Stromal cell of bone marrow (primary cell): Measurements from ENCODE around the gene PTGS2.

Source experiments
- DNase-seq: peaks from one replicate; pipeline ENCODE4 v3.0.0-alpha.2; 2012; ENCODE audit warnings: low read depth

The PTGS2 gene

DNA sequence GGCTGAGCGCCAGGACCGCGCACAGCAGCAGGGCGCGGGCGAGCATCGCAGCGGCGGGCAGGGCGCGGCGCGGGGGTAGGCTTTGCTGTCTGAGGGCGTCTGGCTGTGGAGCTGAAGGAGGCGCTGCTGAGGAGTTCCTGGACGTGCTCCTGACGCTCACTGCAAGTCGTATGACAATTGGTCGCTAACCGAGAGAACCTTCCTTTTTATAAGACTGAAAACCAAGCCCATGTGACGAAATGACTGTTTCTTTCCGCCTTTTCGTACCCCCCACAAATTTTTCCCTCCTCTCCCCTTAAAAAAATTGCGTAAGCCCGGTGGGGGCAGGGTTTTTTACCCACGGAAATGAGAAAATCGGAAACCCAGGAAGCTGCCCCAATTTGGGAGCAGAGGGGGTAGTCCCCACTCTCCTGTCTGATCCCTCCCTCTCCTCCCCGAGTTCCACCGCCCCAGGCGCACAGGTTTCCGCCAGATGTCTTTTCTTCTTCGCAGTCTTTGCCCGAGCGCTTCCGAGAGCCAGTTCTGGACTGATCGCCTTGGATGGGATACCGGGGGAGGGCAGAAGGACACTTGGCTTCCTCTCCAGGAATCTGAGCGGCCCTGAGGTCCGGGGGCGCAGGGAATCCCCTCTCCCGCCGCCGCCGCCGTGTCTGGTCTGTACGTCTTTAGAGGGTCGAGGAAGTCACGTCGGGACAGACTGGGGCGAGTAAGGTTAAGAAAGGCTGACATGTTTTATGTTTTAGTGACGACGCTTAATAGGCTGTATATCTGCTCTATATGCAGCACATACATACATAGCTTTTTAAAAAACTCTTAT lies at the start of gene PTGS2:
PTGS2 (minus strand) TSS at position 179 of the 817 bp plus-strand sequence; CDS start at position 46, 133 bp downstream.
- DNase-seq, result peak; percentile 94

DNA sequence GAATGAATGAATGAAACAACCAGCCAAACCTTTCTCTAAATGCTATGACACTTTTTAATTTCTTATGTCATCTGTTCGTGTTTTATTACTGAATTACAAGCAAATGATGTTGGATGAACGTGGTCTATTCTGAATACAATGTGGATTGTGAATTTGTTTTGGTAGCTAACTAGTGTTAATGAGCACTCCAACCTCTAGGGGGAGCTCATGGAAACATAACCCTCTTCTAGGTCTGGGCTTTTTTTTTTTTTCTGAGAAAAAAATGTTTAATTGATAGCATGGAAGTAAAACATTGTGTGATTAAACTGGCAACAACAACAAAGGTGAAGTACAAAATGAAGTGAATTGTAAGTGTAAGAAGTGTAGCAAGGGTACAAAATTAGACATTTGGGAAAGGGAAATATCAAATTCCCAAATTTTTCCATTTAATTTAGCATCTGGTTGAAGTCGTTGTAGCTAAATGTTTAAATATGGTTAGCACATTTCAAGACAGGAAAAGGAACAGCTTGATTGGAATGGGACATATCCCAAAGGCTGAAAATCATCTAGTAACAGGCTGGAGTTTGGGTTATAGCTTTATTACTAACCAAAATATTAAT lies 42.6 kb upstream of the PTGS2 start:
- peak; percentile 44 for DNase-seq

DNA sequence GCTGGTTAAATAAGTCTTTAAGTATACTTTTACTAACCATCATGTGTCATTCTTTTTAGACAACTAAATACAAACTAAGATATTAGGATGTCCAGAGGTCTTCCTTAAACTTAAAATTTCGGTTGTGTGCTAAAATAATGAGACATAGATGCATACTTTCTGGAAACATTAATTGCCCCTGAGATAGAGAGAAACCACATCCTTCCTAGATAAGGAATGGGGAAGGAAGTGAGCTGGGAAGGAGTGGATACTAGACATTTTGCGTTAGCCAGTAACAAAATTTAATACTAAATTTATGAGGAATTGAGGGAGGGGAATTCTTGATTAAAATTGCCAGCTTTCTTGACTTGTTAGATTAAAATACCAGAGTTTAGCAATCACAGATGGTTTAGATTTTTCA lies 37.1 kb upstream of the PTGS2 start:
- no peak for DNase-seq

DNA sequence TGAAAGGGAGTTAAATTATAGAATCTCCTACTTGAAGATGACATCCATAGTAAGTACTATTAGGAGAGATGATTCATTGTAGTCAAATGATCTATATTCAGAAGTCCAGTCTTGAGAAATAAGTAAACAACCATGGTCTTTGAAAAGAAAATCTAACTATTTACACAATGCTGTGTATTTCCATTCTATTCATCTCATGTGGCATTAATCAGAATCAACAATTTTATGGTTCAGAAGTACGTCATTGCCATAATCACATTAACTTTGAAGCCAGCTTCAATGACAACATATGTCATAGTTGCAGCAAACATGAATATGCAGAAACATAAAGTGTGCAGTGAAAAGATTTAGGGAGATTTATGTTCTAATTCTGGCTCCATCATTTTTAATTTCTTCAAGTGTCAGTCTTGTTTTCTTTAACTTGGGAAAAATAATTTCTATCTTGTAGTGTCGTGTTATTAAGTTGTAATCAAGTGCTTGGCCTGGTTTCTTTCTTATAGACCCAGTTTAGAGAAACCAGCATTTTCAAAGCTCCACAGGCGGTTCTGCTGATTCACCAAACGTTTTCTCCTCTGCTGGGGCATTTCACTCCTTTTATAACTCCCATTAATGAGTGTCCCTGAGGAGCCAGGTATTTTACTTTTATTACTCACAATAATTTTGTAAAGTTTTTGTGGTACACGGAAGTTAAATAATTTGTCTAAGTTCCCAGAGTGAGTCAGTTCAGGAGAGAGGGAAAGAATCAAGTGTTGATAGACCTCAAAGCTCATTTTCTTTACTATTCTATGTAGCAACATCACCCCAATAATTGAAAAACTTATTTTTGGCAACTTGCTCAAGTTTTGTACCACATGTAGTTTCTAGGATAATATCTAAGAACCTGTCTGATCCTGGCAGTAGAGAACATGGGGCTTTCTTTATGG lies 35.9 kb upstream of the PTGS2 start:
- no peak for DNase-seq

DNA sequence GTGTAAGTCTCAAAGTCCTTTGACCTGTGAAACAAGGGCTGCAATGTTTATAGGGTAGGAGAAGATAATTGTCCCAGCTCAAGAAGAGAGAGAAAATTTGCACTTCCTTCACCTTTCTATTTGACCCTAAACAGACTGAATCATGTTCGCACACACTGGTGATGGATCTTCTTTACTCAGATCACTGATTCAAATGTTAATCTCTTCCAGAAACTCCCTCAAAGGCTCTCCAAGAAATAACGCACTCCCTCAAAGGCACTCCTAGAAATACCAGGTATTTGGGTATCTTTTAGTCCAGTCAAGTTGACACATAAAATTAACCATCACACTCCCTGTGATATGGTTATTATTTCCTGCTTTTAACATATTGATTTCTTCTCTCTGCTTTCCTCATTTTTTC lies 30.5 kb upstream of the PTGS2 start:
- no peak for DNase-seq

DNA sequence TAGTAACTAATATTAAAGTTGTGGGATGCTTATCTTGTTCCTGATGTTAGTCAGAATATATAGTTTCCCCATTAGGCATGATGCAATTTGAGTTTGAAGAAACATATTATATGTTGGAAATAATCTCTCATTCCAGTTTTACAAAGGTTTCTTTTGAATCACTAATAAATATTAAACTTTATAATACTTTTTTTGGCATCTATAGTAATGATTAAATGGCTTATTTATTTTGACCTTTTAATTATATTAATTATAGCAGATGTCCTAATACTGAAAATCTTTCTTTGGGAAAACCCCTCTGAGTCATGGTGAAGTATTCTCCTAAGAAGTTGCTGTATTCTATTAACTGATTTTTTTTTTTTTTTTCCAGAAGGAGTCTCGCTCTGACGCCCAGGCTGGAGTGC lies 28.5 kb upstream of the PTGS2 start:
- DNase-seq, result no peak

DNA sequence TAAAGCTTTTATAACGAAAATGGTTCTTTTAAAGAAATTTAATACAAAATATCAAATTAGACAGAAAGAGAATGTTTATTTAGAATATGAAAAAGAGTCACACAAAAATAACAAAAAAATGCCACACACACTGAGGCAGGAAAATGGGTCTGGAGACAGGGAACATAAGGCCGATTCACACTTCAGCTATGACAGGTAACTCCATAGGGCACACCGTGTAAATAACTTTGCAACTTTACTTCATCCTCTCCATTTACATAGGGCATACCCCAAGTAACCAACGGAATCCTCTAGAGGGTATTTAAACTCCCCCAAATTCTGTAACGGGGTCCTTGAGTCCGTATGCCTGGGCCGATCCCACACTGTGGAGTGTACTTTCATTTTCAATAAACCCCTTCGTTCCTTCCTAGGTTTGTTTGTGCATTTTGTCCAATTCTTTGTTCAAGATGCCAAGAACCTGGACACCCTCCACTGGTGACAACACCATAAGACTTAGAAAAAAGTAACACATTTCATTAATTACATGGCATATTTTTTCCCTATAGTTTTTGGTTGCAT lies 23.1 kb upstream of the PTGS2 start:
- no peak for DNase-seq

DNA sequence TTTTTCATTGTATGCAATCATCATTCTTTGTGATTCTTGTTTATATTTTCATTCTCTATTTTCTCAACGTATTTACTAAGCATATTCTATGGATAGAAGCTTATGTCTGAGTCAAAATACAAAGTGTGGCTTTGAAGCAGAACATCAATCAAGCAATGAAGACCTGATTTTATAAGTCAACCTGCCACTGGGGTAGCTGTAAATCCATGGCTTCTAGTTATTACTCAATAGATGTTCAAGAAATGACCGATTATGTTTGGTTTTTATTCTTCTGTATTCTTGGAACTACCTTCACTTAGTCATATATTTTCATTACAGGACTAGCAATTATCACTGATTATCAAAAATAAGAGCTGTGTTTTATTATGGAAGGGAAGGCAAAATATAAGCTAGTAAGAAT lies 20.5 kb upstream of the PTGS2 start:
- DNase-seq, result no peak

DNA sequence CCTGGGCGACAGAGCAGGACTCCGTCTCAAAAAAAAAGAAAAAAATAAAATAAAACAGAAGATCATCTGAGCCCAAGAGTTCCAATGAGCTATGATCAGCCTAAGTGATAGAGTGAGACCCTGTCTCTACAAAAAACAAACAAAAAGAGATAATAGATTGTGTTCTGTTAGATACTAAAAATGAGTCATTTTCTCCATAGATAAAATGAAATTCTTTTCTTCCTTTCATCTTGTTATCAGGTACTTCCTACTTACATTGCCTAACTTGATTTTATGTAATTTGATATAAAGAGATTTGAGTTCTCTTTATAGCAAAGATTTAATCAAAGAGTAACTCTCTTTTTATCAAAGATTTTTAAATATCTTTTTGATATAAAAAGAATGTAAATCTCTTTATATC lies 19.3 kb upstream of the PTGS2 start:
- no peak for DNase-seq

DNA sequence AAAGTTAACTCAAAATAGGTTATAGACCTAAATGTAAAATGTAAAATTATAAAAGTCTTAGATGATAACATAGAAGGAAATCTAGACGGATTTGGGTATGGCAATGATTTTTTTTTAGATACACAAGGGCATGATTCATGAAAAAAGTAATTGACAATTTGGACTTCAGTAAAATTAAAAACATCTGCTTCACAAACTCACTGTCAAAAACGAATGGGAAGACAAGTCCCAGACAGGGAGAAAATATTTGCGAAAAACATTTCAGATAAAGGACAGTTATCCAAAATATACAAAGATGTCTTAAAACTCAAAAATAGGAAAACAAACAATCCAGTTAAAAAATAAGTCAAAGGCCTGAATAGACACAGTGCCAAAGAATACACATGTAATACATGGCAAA lies 9.7 kb upstream of the PTGS2 start:
- DNase-seq, result no peak

DNA sequence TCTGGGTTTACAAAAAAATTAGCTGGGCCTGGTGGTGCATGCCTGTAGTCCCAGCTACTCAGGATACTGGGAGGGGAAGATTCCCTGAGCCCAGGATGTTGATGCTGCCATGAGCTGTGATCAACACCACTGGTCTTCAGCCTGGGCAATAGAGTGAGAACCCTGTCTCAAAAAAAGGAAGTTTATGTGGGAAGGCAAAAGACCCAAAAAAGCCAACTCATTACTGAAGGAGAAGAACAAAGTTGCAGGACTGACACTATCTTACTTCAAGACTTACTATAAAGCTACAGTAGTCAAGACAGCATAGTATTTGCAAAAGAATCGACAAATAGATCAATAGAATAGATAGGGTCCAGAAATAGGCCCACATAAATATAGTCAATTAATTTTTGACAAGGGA lies 9.2 kb upstream of the PTGS2 start:
- DNase-seq, result no peak

DNA sequence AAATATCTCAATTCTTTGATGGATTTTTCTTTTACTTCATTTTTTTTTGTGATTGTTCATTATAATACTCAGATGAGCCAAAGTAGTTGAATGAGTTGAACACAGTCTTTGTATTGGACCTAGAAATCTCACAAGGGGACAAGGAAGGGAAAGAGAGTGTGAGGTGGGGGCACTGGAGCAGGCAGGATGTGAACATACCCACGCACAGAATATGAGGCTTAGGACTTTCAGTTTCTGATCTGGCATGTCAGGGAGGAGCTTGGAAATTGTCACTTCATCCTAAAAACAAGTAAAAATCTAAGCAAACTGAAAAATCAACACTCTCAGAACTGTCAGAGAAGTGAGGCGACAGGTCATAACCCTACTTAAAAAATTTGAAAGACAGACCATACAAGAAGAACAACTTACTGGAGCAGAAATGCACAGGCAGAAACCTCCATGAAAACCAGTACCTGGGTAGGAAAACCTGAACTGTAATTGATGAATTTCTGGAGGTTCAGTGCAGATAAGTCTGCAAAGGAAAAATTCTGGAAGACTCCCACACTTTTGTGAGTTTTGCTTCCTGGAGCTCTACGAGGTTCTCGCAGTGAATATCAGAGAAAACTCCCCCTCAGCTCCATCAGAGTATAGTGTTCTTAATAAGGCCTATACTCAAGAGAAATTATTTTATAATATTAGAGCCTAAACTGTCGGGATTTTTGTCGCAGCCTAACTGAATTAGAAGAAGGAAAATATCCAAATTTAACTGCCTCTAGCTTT lies 3.6 kb upstream of the PTGS2 start:
- DNase-seq, result no peak

DNA sequence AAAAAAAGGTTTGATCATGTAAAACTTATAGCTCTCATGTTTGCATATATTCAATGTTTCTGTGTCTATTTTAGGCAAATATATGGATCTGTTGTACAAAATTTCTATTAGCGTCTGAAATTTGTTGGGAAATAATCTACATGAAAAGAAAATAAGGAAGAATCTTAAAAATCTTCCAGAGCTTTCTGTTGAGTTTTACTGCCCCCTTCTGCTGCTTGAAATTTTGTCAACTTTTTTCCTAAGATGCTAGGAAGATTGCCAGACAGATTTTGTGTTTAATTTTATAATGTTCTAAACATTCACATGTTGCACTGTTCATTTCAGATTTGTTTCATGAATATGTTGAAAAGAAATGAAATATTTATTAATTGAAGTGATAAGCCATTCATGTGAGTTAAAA lies 2.5 kb upstream of the PTGS2 start:
- DNase-seq, result no peak

DNA sequence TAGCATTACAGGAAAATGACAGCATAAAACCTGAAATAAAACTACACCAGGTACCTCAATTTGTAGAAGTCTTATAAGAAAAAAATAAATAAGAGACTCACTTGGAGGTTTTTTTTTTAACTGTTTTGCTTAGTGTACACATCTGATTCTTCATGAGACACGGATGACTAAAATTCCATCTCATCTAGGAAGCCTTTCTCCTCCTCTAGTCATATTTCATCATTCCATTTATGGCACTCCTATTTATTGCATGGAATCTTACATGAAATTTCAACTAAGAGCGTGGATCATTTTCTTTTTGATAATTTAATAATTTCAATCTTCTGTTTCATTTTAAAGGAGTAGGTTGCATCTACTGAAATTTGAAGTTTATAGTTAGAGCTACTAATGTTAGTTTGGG lies 1.6 kb upstream of the PTGS2 start:
- peak; percentile 37 for DNase-seq

DNA sequence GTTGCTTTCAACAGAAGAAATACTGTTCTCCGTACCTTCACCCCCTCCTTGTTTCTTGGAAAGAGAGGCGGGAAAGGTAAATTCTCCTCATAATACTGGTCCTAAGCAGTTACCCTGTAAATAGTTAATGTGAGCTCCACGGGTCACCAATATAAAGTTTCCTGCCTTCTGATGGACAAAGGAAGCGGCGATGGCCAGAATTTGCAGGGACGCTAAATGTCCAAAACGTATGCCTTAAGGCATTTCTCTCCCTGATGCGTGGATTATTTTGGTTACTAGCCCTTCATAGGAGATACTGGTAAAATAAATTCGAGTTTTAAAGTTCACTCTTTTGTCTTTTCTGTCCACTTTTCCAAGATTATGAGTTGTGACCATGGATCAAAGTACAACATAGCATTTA lies 898 bp upstream of the PTGS2 start:
- DNase-seq, result no peak

DNA sequence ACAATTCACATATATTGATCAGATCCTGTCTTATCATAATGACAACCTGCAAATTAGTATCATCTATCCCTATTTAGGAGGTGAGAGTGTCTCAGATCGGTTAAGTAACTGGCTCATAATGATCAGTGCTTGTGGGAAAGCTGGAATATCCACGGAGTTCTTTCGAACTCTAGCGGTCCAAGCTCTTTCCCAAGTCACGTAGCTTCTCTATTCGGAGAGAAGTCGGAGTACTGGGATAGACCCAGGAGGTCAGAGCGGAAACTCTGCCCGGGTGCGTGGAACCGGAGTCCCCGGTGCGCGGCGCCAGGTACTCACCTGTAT lies 339 bp downstream of the PTGS2 start:
- DNase-seq, result no peak

DNA sequence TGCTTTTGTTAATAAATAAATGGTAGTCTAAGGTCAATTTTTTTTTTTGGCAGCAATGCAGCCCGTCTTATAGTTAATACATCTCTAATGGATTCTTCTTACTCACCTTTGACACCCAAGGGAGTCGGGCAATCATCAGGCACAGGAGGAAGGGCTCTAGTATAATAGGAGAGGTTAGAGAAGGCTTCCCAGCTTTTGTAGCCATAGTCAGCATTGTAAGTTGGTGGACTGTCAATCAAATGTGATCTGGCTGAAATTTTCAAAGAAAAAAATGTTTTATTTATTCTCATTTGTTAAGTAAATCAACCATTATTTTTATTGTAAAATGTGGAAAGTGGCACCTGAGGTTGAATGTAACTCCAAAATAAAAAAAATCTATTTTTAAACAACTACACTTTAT lies 2.1 kb downstream of the PTGS2 start:
- DNase-seq, result no peak

DNA sequence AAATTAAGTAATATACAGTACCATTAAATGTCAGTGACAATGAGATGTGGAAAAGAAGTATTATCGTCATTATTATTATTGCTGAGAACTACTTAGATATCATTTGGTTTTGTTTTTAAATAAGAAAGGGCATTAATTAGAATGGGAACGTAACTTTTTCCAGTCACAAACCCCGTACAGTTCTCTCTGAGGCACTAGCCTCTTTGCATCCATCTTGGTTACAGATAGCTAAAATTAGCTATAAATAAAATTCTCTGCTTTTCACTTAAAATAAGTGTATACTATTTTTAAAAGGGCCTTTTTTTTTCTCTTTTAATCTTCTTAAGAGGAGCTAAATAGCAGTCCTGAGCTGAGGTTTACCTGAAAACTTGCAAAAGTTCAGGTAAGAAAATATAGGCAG lies 7.6 kb downstream of the PTGS2 start:
- DNase-seq, result no peak

DNA sequence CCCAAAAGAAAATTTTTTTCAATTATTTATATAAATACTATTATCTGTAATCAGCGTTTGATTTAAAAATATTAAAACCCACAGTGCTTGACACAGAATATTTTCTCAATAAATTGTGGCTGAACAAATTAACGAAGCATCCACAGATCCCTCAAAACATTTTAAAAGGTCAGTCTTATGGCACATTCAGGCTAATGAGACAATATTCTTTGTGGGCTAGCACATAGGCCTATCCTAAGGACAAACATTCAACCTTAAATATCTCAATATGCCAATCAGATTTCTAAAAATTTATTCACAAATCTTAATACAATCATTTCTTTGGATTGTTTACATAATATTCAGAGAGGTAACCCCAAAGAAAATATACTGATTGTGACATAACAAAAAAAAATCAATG lies 8.1 kb downstream of the PTGS2 start:
- DNase-seq, result no peak

DNA sequence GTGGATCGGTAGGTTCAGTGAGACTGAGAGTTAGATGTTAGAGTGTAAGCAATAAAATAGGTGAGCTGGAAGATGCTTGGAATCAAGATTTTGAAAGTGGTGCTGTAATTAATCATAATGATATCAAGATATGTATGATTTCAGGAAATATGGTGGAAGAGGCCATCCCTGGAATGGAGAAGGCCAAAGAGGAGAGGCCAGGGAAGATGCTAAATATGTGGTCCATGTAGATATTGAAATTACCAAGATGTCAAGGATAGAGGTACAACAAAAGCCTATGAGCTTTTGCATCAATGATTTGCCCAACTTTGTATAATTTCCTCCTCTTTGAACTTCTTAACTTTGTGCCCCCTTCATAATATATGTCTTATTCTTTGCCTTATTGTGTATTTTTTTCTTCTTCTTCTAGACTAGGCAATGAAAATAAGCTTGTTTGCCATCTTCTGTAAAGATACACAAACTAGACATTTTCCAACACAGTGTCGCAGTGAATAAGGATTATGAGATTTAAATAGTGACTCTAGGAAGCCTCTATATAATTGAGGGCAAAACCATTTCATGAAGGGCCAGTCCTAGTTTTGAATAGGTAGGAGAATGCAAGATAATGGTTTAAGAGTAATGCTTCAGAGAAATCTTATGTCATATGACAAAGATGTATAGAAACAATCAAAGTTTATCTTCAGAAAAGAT lies 8.9 kb downstream of the PTGS2 start:
- no peak for DNase-seq
